Endodermal cell (in vitro differentiated cells): Measurements from ENCODE around the gene KLHL40. TPM values are rescaled to one million over a fixed set of nuclear protein-coding genes. Genes with fewer than 3 reads are reported as not detected.

Source experiments
- DNase-seq: peaks from one replicate; pipeline ENCODE4 v3.0.0-alpha.2; 2017
- H3K27ac ChIP-seq: 2 replicates; pipeline ENCODE4 v1.5.1; 2013; ENCODE audit warnings: mild to moderate bottlenecking, low read depth, low read length, moderate library complexity
- H3K27me3 ChIP-seq: 2 replicates; pipeline ENCODE4 v1.6.1; 2013; ENCODE audit warnings: mild to moderate bottlenecking, low read length, moderate library complexity; ENCODE audit not compliant: insufficient read depth, control insufficient read depth, poor library complexity, severe bottlenecking
- H3K36me3 ChIP-seq: 2 replicates; pipeline ENCODE4 v1.7.0; 2013; ENCODE audit warnings: mild to moderate bottlenecking, low read length, moderate library complexity; ENCODE audit not compliant: control insufficient read depth, insufficient read depth
- H3K4me1 ChIP-seq: one replicate; pipeline ENCODE4 v1.7.0; 2013; ENCODE audit warnings: low read length; ENCODE audit not compliant: control insufficient read depth, insufficient read depth
- H3K4me3 ChIP-seq: 2 replicates; pipeline ENCODE4 v1.5.1; 2013; ENCODE audit warnings: mild to moderate bottlenecking, low read length, moderate library complexity
- H3K9ac ChIP-seq: 2 replicates; pipeline ENCODE4 v1.6.1; 2013; ENCODE audit warnings: mild to moderate bottlenecking, low read length, moderate library complexity; ENCODE audit not compliant: poor library complexity, severe bottlenecking; ENCODE audit errors: extremely low read depth
- H3K9me3 ChIP-seq: 2 replicates; pipeline ENCODE4 v1.6.1; 2013; ENCODE audit warnings: mild to moderate bottlenecking, low read length, moderate library complexity; ENCODE audit not compliant: control insufficient read depth
- H3K27ac Mint-ChIP-seq: 2 replicates; pipeline ENCODE4 v1.8.0; 2020; ENCODE audit warnings: mixed read lengths
- H3K27me3 Mint-ChIP-seq: 2 replicates; pipeline ENCODE4 v1.8.0; 2021; ENCODE audit warnings: mild to moderate bottlenecking, mixed read lengths; ENCODE audit not compliant: insufficient read depth
- H3K36me3 Mint-ChIP-seq: 2 replicates; pipeline ENCODE4 v1.8.0; 2020; ENCODE audit warnings: low read depth, mixed read lengths
- H3K4me1 Mint-ChIP-seq: 2 replicates; pipeline ENCODE4 v1.8.0; 2020; ENCODE audit warnings: mixed read lengths
- H3K4me3 Mint-ChIP-seq: 2 replicates; pipeline ENCODE4 v1.8.0; 2020; ENCODE audit warnings: mild to moderate bottlenecking, moderate library complexity, mixed read lengths
- H3K9me3 Mint-ChIP-seq: 2 replicates; pipeline ENCODE4 v1.8.0; 2020; ENCODE audit warnings: mild to moderate bottlenecking, mixed read lengths
- CTCF ChIP-seq: fragments of 200-600 bp; sonication (generic); conservative IDR thresholded peaks from 2 replicates; pipeline ENCODE4 v1.5.0; 2021; ENCODE audit warnings: antibody characterized with exemption, mild to moderate bottlenecking
- WGBS, 2 experiments: methylation state at CpG; one replicate each; pipeline versions ENCODE4 v1.1.5 to v1.1.7; 2013; ENCODE audit warnings: missing lambda C conversion rate in 2 of 2, mixed read lengths in 1 of 2; ENCODE audit not compliant: insufficient coverage in 1 of 2, insufficient read length in 1 of 2; 5-methylcytosine and 5-hydroxymethylcytosine counted together
- total RNA-seq, 2 donors: library from RNA; stranded (reverse); fragmentation: NEBNext Ultra II Directional in 1 of 2; extraction: Animal tissue kit (Norgen Biotek cat#: 25700) in 1 of 2; gene quantifications; 2 replicates in 1 of 2; 3 replicates in 1 of 2; pipeline ENCODE4 v1.2.1, GENCODE V29; 2021

KLHL40 gene
- total RNA-seq, 2 donors from 2014 or later, result not detected

DNA sequence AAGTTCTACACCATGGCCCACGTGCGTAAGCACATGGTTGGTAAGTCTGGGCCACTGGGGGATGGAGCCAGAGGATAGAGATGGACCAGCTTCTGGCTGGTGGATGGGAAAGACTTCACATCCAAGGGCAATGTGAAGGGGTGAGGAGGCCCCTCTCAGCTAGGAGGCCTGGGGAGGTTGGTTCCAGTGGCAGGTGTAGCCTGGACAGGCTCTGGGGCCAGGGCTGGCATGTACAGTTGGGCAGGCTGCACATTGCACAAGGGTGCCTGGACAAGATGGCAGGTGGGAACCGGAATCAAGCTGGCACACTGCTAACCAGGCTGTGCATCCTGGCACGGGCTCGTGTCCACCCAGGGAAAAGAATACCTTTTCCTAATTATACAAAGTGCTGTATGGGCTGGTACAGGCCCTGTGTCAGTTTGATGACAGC, 23.7 kb upstream of the KLHL40 start:
- Histone ChIP-seq H3K27me3 (no peaks in the 10 kb centered on the region), H3K4me3 (no peak overlapping the region), H3K9me3 (no peaks in the 10 kb centered on the region), H3K27ac (no peak overlapping the region), H3K36me3 (no peaks in the 10 kb centered on the region), H3K4me1 (no peaks in the 10 kb centered on the region), H3K9ac (no peak overlapping the region)
- Mint-ChIP-seq H3K27me3 (no peaks in the 10 kb centered on the region), H3K4me3 (no peak overlapping the region), H3K4me1 (peaks cover 9% of the 10 kb centered on the region), H3K9me3 (no peaks in the 10 kb centered on the region), H3K36me3 (no peaks in the 10 kb centered on the region), H3K27ac (no peak overlapping the region)
- TF ChIP-seq CTCF, result no peak
- no peak for DNase-seq
- 93 to 96% methylated on average over 3 to 5 of the region's 5 CpGs for WGBS, 2 experiments

GRCh38 chr3:42662037-42662812, 23.1 kb upstream of the KLHL40 start:
- no peak for DNase-seq
- TF ChIP-seq CTCF, result no peak
- no peaks in the 10 kb centered on the region for H3K9me3 ChIP-seq
- peaks cover under 1% of the 10 kb centered on the region for H3K27me3 Mint-ChIP-seq
- H3K4me1 Mint-ChIP-seq, result peaks cover 9% of the 10 kb centered on the region
- H3K27me3 ChIP-seq, result no peaks in the 10 kb centered on the region
- no peak overlapping the region for H3K9ac ChIP-seq
- H3K36me3 Mint-ChIP-seq, result no peaks in the 10 kb centered on the region
- no peaks in the 10 kb centered on the region for H3K4me1 ChIP-seq
- no peak overlapping the region for H3K27ac Mint-ChIP-seq
- H3K36me3 ChIP-seq, result no peaks in the 10 kb centered on the region
- H3K9me3 Mint-ChIP-seq, result no peaks in the 10 kb centered on the region
- no peak overlapping the region for H3K4me3 Mint-ChIP-seq
- no peak overlapping the region for H3K27ac ChIP-seq
- 94 to 100% methylated on average over 4 to 7 of the region's 7 CpGs for WGBS, 2 experiments
- no peak overlapping the region for H3K4me3 ChIP-seq

DNA sequence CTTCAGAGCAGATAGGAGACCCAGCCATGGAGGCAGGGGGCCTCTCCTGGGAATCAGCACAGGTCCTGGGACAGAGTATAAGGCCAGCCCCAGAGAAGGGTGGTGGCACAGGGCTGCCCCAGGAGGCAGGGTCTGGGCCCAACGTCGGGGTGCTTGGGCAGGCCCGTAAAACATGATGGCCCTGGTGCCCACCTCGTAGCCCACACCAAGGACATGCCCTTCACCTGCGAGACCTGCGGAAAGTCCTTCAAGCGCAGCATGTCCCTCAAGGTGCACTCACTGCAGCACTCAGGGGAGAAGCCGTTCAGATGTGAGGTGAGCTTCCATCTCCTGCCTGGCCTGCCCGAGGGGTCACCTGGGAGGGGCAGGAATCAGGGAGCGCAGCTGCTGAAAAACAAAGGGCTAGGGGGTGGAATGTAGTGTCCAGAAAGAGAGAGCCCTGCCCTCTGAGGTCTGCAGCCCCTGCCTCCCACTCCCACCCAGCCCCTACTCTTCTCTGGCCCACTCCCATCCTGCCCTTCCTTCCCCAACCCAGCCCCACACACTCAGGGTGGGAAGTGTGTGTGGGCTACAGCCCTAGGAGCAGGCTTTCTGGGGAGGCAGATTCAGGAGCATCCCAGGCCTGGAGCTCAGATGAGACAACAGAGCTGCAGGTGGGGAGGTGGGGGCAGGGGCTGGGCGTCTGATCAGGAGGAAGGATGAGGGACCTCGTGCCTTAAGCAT, 22.4 kb upstream of the KLHL40 start:
- no peak overlapping the region for H3K9ac ChIP-seq
- no peaks in the 10 kb centered on the region for H3K4me1 ChIP-seq
- WGBS, 2 experiments, result 93 to 97% methylated on average over 10 to 12 of the region's 12 CpGs
- peaks cover 3% of the 10 kb centered on the region for H3K27me3 Mint-ChIP-seq
- no peaks in the 10 kb centered on the region for H3K36me3 ChIP-seq
- DNase-seq, result peak; percentile 31
- no peak for TF ChIP-seq CTCF
- H3K4me1 Mint-ChIP-seq, result peaks cover 9% of the 10 kb centered on the region
- H3K9me3 Mint-ChIP-seq, result no peaks in the 10 kb centered on the region
- no peak overlapping the region for H3K4me3 ChIP-seq
- no peaks in the 10 kb centered on the region for H3K36me3 Mint-ChIP-seq
- no peaks in the 10 kb centered on the region for H3K27me3 ChIP-seq
- no peak overlapping the region for H3K27ac ChIP-seq
- no peak overlapping the region for H3K4me3 Mint-ChIP-seq
- no peak overlapping the region for H3K27ac Mint-ChIP-seq
- no peaks in the 10 kb centered on the region for H3K9me3 ChIP-seq
